Neutrophil (primary cell): ENCODE data around the gene TPSD1.

Source experiments
- H3K27ac ChIP-seq: fragments of 200-600 bp; sonication (generic); 2 replicates; pipeline ENCODE4 v1.5.1; 2016; ENCODE audit warnings: mild to moderate bottlenecking, moderate library complexity
- H3K27me3 ChIP-seq: fragments of 200-600 bp; sonication (generic); 2 replicates; pipeline ENCODE4 v1.6.0; 2016; ENCODE audit warnings: mild to moderate bottlenecking
- H3K36me3 ChIP-seq: fragments of 200-600 bp; sonication (generic); 2 replicates; pipeline ENCODE4 v1.5.1; 2017
- H3K4me1 ChIP-seq, 2 experiments: fragments of 200-600 bp in 1 of 2; sonication (generic) in 1 of 2; 1 replicate in 1 of 2; 2 replicates in 1 of 2; pipeline versions ENCODE4 v1.5.1 to v1.6.1; 2013 to 2016; ENCODE audit warnings: low read depth in 1 of 2, low read length in 1 of 2, mild to moderate bottlenecking in 1 of 2, moderate library complexity in 1 of 2; ENCODE audit not compliant: control insufficient read depth in 1 of 2, insufficient read depth in 1 of 2
- H3K4me3 ChIP-seq, 2 experiments: fragments of 200-600 bp in 1 of 2; sonication (generic) in 1 of 2; 1 replicate in 1 of 2; 2 replicates in 1 of 2; pipeline ENCODE4 v1.5.1; 2013 to 2016; ENCODE audit warnings: low read depth in 1 of 2, low read length in 1 of 2, mild to moderate bottlenecking in 1 of 2, moderate library complexity in 1 of 2
- H3K9me3 ChIP-seq: fragments of 200-600 bp; sonication (generic); 2 replicates; pipeline ENCODE4 v1.5.1; 2016
- CTCF ChIP-seq: fragments of 200-600 bp; sonication (generic); IDR thresholded peaks from 2 replicates; pipeline ENCODE4 v1.5.1; 2016; ENCODE audit warnings: antibody characterized with exemption

TPSD1 gene

GRCh38 chr16:1218930-1219611 lies 36.8 kb upstream of the TPSD1 start:
- no peaks in the 10 kb centered on the region for H3K9me3 ChIP-seq
- no peaks in the 10 kb centered on the region for H3K4me1 ChIP-seq
- H3K27ac ChIP-seq, result no peak overlapping the region
- no peak overlapping the region for H3K4me3 ChIP-seq
- no peaks in the 10 kb centered on the region for H3K36me3 ChIP-seq
- no peak for TF ChIP-seq CTCF
- H3K27me3 ChIP-seq, result no peaks in the 10 kb centered on the region

- no peak for TF ChIP-seq CTCF
- Histone ChIP-seq H3K4me3 (no peak overlapping the region), H3K4me1 (no peaks in the 10 kb centered on the region), H3K27ac (no peak overlapping the region), H3K9me3 (no peaks in the 10 kb centered on the region), H3K27me3 (no peaks in the 10 kb centered on the region), H3K36me3 (no peaks in the 10 kb centered on the region)
Observed at GRCh38 chr16:1220098-1220728, 35.7 kb upstream of the TPSD1 start.

- no peaks in the 10 kb centered on the region for H3K9me3 ChIP-seq
- H3K4me1 ChIP-seq, result no peaks in the 10 kb centered on the region
- no peak overlapping the region for H3K27ac ChIP-seq
- H3K27me3 ChIP-seq, result no peaks in the 10 kb centered on the region
- no peak overlapping the region for H3K4me3 ChIP-seq
- H3K36me3 ChIP-seq, result no peaks in the 10 kb centered on the region
- no peak for TF ChIP-seq CTCF
Observed at GRCh38 chr16:1220841-1221627, 34.8 kb upstream of the TPSD1 start.

- no peaks in the 10 kb centered on the region for H3K4me1 ChIP-seq
- no peaks in the 10 kb centered on the region for H3K9me3 ChIP-seq
- no peaks in the 10 kb centered on the region for H3K27me3 ChIP-seq
Observed at GRCh38 chr16:1221628-1222552, 34.0 kb upstream of the TPSD1 start.

More at GRCh38 chr16:1221628-1222552, 34.0 kb upstream of the TPSD1 start:
- TF ChIP-seq CTCF, result no peak
- H3K27ac ChIP-seq, result no peak overlapping the region
- H3K36me3 ChIP-seq, result no peaks in the 10 kb centered on the region
- no peak overlapping the region for H3K4me3 ChIP-seq
